Calu3 (cell line): ENCODE data around the gene TASP1. TPM values are rescaled to one million over a fixed set of nuclear protein-coding genes. Genes with fewer than 3 reads are reported as not detected.

ENCODE experiments used
- BruUV-seq: library from RNA; stranded (reverse); fragments of 400-500 nt; replicated peaks from 2 replicates; lab custom pipeline; 2021; lab: Mats Ljungman, UMichigan
- CTCF ChIA-PET: fragments of 300-600 bp; sonication (Branson Sonifier 250); formaldehyde crosslinking; loops from one replicate; lab custom pipeline; 2022; ENCODE audit warnings: antibody characterized with exemption; lab: Charles Lee
- DNase-seq: peaks from one replicate; pipeline ENCODE4 v3.0.0; 2022
- H3K27ac Mint-ChIP-seq: one replicate; pipeline ENCODE4 v1.8.0; 2022; ENCODE audit warnings: mixed read lengths; ENCODE audit not compliant: unreplicated experiment
- H3K27me3 Mint-ChIP-seq: one replicate; pipeline ENCODE4 v1.8.0; 2022; ENCODE audit warnings: mixed read lengths; ENCODE audit not compliant: unreplicated experiment
- H3K36me3 Mint-ChIP-seq: one replicate; pipeline ENCODE4 v1.8.0; 2022; ENCODE audit warnings: mild to moderate bottlenecking, moderate library complexity, mixed read lengths; ENCODE audit not compliant: insufficient read depth, unreplicated experiment
- H3K4me1 Mint-ChIP-seq: one replicate; pipeline ENCODE4 v1.8.0; 2022; ENCODE audit warnings: mild to moderate bottlenecking, low read depth, mixed read lengths; ENCODE audit not compliant: unreplicated experiment
- H3K4me3 Mint-ChIP-seq: one replicate; pipeline ENCODE4 v1.8.0; 2022; ENCODE audit warnings: mild to moderate bottlenecking, low read depth, moderate library complexity, mixed read lengths; ENCODE audit not compliant: unreplicated experiment
- H3K9me3 Mint-ChIP-seq: one replicate; pipeline ENCODE4 v1.8.0; 2022; ENCODE audit warnings: low read depth, mixed read lengths; ENCODE audit not compliant: unreplicated experiment
- intact Hi-C: fragments of 100-400 bp; cut with micrococcal nuclease; formaldehyde crosslinking; loops from one replicate; pipeline ENCODE4 v1.10.0; 2022; ENCODE audit not compliant: unreplicated experiment
- total RNA-seq: library from RNA; stranded (reverse); gene quantifications from 2 replicates; pipeline ENCODE4 v1.2.3, GENCODE V29; 2022
- TF ChIP-seq, protein P1 (sequence below): fragments of 200-600 bp; IDR thresholded peaks from one replicate; pipeline ENCODE4 v1.8.0; 2022; ENCODE audit warnings: antibody characterized with exemption; ENCODE audit not compliant: unreplicated experiment

TASP1 gene
- total RNA-seq, 1 experiment from 2014 or later: 20.0 TPM

DNA sequence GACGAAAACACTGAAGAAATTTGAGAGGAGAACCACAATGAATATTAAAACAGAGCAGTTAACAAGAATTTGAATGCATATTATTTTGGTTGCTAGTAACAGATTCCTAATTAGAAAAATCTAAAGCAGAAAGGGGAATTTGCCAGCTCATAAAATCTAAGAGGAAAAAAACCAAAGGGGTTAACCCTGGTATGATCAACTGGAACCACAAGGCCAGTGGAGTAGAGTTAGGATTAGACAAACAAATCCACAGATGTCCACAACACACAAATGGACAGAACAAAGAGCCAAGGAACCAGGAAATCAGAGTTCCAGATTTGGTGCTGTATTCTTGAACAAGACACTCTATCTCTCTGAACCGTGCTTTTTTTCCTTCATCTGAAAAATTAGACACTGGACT lies 195.0 kb downstream of the TASP1 start:
- H3K9me3 Mint-ChIP-seq: peaks cover 2% of the 10 kb centered on the region
- BruUV-seq: no TSS peak
- TF ChIP-seq, protein P1, sequence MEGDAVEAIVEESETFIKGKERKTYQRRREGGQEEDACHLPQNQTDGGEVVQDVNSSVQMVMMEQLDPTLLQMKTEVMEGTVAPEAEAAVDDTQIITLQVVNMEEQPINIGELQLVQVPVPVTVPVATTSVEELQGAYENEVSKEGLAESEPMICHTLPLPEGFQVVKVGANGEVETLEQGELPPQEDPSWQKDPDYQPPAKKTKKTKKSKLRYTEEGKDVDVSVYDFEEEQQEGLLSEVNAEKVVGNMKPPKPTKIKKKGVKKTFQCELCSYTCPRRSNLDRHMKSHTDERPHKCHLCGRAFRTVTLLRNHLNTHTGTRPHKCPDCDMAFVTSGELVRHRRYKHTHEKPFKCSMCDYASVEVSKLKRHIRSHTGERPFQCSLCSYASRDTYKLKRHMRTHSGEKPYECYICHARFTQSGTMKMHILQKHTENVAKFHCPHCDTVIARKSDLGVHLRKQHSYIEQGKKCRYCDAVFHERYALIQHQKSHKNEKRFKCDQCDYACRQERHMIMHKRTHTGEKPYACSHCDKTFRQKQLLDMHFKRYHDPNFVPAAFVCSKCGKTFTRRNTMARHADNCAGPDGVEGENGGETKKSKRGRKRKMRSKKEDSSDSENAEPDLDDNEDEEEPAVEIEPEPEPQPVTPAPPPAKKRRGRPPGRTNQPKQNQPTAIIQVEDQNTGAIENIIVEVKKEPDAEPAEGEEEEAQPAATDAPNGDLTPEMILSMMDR: no peak
- H3K27me3 Mint-ChIP-seq: no peaks in the 10 kb centered on the region
- DNase-seq: no peak
- intact Hi-C loops: no loop called here
- no peaks in the 10 kb centered on the region for H3K36me3 Mint-ChIP-seq
- CTCF ChIA-PET: no interaction called here
- H3K4me1 Mint-ChIP-seq: peaks cover 9% of the 10 kb centered on the region
- H3K4me3 Mint-ChIP-seq: no peak overlapping the region
- H3K27ac Mint-ChIP-seq: no peak overlapping the region

DNA sequence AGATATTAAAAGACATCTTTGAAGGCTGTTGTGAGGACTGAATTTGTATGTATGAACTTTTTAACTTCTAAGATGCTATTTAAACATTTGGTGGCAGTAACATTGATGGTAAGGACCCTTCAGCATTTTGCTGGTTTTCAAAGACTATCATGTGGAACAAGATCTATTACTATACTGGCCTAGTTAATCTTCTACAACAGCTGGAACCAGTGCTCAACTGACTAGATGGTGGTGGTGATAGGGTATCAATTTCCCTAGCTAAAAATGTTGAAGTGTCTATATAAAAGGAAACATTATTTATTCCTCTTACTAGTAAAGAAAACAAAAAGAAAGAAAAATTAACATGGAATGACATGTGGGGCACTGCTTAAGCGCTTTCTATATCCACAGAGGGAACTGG lies 195.7 kb downstream of the TASP1 start:
- H3K9me3 Mint-ChIP-seq: peaks cover 2% of the 10 kb centered on the region
- DNase-seq: no peak
- no TSS peak for BruUV-seq
- intact Hi-C loops: no loop called here
- H3K36me3 Mint-ChIP-seq: no peaks in the 10 kb centered on the region
- no peak overlapping the region for H3K4me3 Mint-ChIP-seq
- TF ChIP-seq, protein P1: no peak
- CTCF ChIA-PET: no interaction called here
- peaks cover 9% of the 10 kb centered on the region for H3K4me1 Mint-ChIP-seq
- H3K27me3 Mint-ChIP-seq: no peaks in the 10 kb centered on the region
- H3K27ac Mint-ChIP-seq: no peak overlapping the region

DNA sequence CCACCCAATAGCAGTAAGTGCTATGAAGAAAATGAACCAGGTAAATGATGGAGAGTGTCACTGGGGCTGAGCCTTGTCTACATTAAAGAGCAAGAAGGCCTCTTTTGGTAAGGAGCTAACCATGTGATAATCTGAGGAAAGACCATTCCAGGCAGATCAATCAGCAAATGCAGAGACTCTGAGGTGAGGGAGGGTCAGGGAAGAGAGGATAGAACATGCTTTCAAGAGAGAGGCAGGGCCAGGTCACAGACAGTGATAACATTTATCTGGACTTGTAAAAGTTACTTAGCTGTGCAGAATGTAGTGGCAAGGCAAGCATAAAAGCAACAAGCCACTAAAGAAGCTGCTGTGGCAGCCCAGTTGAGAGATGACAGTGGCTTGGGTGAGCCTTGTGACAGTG lies 197.3 kb downstream of the TASP1 start:
- Mint-ChIP-seq H3K36me3 (no peaks in the 10 kb centered on the region), H3K4me1 (peaks cover 14% of the 10 kb centered on the region), H3K9me3 (peaks cover 2% of the 10 kb centered on the region), H3K27me3 (no peaks in the 10 kb centered on the region), H3K4me3 (no peak overlapping the region), H3K27ac (no peak overlapping the region)
- BruUV-seq: no TSS peak
- TF ChIP-seq, protein P1: no peak
- DNase-seq: no peak
- intact Hi-C loops: no loop called here
- CTCF ChIA-PET: no interaction called here

DNA sequence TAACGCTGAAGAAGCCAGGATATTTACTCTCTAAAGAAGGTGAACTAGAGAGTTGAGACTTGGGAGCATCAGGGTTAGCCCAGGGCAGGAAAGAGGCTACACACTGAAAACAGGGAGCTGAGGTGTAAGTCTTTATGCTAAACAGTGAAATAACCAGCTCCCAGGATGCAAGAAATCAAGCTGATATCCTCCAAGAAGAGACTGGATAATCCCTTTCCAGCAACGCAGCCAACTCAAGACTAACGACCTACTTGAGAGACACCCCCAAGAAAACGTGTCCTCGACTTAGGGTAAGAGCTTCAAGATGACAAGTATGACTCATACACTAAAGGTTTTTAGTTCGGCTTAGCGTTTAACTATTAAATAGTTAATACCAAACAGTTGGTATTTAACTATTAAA lies 202.2 kb downstream of the TASP1 start:
- intact Hi-C loops: no loop called here
- peaks cover 2% of the 10 kb centered on the region for H3K9me3 Mint-ChIP-seq
- CTCF ChIA-PET: interaction anchor here (0.6 kb wide), 1 partner anchor 335 kb away, joined by 4 read pairs; no protein-coding TSS in a partner anchor
- no peaks in the 10 kb centered on the region for H3K36me3 Mint-ChIP-seq
- no peak overlapping the region for H3K27ac Mint-ChIP-seq
- DNase-seq: no peak
- H3K4me1 Mint-ChIP-seq: peaks cover 19% of the 10 kb centered on the region
- BruUV-seq: no TSS peak
- TF ChIP-seq, protein P1: no peak
- H3K4me3 Mint-ChIP-seq: no peak overlapping the region
- no peaks in the 10 kb centered on the region for H3K27me3 Mint-ChIP-seq
